RWPE2 (cell line): ENCODE data around the gene BRAF.
A peak's percentile ranks its signal among the peaks of the same experiment; 100 is the strongest.

ENCODE experiments used
- ATAC-seq: fragments of 200-7000 bp; cut with Tn5 transposase; 3 replicates; pipeline ENCODE4 v1.9.1; 2021; ENCODE audit warnings: low read depth
- DNase-seq: peaks from one replicate; pipeline ENCODE4 v3.0.0-alpha.2; 2020; ENCODE audit warnings: low spot score
- H3K27ac ChIP-seq: fragments of 450-650 bp; 2 replicates; pipeline ENCODE4 v1.5.1; 2017; ENCODE audit warnings: mild to moderate bottlenecking; ENCODE audit not compliant: poor library complexity, severe bottlenecking
- H3K27me3 ChIP-seq: fragments of 250-450 bp; sonication (Bioruptor Pico); 2 replicates; pipeline ENCODE4 v1.5.1; 2021; ENCODE audit warnings: mild to moderate bottlenecking, moderate library complexity; ENCODE audit not compliant: insufficient read depth, poor library complexity, severe bottlenecking
- H3K36me3 ChIP-seq: fragments of 250-450 bp; sonication (Bioruptor Pico); 2 replicates; pipeline ENCODE4 v1.5.1; 2020; ENCODE audit warnings: low read depth, mild to moderate bottlenecking, moderate library complexity
- H3K4me1 ChIP-seq: fragments of 250-450 bp; sonication (Bioruptor Pico); 2 replicates; pipeline ENCODE4 v1.5.1; 2021; ENCODE audit warnings: mild to moderate bottlenecking, moderate library complexity; ENCODE audit not compliant: insufficient read depth, poor library complexity, severe bottlenecking
- H3K4me3 ChIP-seq: fragments of 250-450 bp; sonication (Bioruptor Pico); 2 replicates; pipeline ENCODE4 v1.5.1; 2021; ENCODE audit warnings: mild to moderate bottlenecking, moderate library complexity; ENCODE audit not compliant: severe bottlenecking
- H3K9me3 ChIP-seq: fragments of 250-450 bp; sonication (Bioruptor Pico); 2 replicates; pipeline ENCODE4 v1.5.1; 2021; ENCODE audit warnings: mild to moderate bottlenecking, moderate library complexity; ENCODE audit not compliant: severe bottlenecking
- TF ChIP-seq, protein P1 (sequence below): fragments of 450-650 bp; IDR thresholded peaks from one replicate; pipeline ENCODE4 v1.5.1; 2017; ENCODE audit warnings: mild to moderate bottlenecking, moderate library complexity; ENCODE audit not compliant: poor library complexity, severe bottlenecking

Gene BRAF

DNA sequence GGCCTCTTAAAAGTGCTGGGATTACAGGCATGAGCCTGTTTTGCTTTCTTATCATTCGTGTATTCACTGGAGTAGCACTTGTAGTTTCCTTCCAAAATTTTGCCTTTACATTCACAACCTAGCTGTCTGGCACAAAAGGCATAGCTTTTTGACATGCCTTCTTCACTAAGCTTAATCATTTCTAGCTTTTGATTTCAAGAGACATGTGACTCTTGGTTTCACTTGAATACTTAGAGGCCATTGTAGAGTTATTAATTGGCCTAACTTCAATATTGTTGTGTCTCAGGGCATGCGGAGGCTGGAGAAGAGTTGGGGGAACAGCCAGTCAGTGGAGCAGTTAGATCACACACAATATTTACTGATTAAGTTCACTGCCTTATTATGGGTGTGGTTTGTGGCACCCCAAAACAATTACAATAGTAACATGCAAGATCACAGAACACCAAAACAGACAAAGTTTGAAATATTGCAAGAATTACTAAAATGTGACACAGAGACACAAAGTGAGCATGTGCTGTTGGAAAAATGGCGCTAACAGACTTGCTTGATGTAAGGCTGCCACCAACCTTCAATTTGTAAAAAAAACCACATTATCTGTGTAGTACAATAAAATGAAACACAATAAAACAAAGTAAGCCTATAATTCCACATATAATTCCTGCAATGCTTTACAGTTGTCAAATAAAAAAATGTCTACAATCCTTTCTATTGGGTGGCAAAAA is 43.1 kb downstream of the BRAF start:
- Histone ChIP-seq H3K9me3 (no peaks in the 10 kb centered on the region), H3K36me3 (no peaks in the 10 kb centered on the region), H3K4me3 (no peak overlapping the region), H3K4me1 (peaks cover 8% of the 10 kb centered on the region), H3K27me3 (no peaks in the 10 kb centered on the region), H3K27ac (no peak overlapping the region)
- TF ChIP-seq, protein P1, sequence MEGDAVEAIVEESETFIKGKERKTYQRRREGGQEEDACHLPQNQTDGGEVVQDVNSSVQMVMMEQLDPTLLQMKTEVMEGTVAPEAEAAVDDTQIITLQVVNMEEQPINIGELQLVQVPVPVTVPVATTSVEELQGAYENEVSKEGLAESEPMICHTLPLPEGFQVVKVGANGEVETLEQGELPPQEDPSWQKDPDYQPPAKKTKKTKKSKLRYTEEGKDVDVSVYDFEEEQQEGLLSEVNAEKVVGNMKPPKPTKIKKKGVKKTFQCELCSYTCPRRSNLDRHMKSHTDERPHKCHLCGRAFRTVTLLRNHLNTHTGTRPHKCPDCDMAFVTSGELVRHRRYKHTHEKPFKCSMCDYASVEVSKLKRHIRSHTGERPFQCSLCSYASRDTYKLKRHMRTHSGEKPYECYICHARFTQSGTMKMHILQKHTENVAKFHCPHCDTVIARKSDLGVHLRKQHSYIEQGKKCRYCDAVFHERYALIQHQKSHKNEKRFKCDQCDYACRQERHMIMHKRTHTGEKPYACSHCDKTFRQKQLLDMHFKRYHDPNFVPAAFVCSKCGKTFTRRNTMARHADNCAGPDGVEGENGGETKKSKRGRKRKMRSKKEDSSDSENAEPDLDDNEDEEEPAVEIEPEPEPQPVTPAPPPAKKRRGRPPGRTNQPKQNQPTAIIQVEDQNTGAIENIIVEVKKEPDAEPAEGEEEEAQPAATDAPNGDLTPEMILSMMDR: no peak
- DNase-seq (no peak), ATAC-seq (no peak)

DNA sequence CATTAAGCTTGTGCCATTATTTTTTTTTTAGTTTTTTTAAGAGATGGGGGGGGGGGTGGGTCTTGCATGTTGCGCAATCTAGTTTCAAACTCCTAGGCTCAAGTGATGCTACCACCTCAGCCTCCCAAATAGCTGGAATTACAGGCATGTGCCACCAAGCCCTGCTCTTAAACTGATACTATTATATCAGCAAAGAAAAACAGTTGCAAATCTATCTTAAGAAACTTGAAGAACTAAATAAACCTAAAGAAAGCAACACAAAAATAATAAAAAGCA is 47.5 kb downstream of the BRAF start:
- TF ChIP-seq, protein P1: no peak

DNA sequence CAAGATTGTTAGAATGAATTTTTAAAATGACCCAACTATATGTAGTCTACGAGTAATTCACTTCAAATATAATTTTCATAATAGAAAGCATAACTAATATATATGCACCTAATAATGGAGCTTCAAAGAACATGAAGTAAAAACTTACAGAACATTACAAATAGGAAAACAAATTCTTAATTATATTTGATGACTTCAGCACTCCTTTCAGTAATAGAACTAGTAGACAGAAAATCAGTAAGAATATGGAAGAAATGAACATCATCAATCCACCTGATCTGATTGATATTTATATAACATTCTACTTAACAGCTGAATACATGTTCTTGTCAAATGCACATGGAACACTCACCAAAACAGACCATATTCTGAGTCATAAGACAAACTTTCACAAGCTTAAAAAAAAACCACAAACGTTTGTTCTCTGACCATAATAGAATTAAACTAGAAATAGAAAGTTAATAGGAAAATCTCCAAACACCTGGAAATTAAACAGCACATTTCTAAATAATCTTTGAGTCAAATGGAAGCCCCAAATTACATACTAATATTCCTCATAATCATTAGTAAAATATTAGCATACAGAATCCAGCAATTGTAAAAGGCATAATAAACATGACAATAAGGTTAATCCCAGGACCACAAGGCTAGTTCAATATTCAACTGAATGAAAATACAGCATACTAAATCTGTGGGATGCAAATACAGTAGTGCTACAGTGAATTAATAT is 48.0 kb downstream of the BRAF start:
- H3K9me3 ChIP-seq: no peaks in the 10 kb centered on the region
- DNase-seq: no peak
- H3K4me3 ChIP-seq: no peak overlapping the region
- no peaks in the 10 kb centered on the region for H3K27me3 ChIP-seq
- H3K36me3 ChIP-seq: no peaks in the 10 kb centered on the region
- ATAC-seq: peak; percentile 78
- no peak overlapping the region for H3K27ac ChIP-seq
- peaks cover 12% of the 10 kb centered on the region for H3K4me1 ChIP-seq
- TF ChIP-seq, protein P1: no peak

More for the DNA sequence above, 47.5 kb downstream of the BRAF start:
- no peak for ATAC-seq
- H3K4me3 ChIP-seq: no peak overlapping the region
- no peaks in the 10 kb centered on the region for H3K36me3 ChIP-seq
- DNase-seq: no peak
- no peaks in the 10 kb centered on the region for H3K27me3 ChIP-seq
- no peak overlapping the region for H3K27ac ChIP-seq
- H3K4me1 ChIP-seq: peaks cover 12% of the 10 kb centered on the region
- H3K9me3 ChIP-seq: no peaks in the 10 kb centered on the region

DNA sequence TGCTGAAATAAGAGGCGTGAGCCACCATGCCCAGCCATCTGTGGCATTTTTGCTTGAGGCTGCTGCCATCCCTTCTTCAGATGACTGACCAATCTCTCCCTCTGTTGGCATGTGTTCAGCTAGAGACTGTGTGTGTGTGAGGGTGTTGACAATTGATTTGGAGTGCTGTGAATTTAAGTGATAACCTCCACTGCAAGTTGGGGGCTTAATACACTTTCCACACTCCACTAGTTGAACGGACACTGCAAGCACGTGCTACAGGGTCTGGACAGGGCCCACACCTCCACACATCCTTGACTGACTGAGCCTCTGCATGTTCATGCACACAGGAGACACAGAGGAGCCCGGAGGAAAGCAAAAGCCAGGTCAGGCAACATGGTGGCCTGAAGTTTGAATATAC is 51.3 kb downstream of the BRAF start:
- ATAC-seq: no peak
- H3K4me1 ChIP-seq: peaks cover 15% of the 10 kb centered on the region
- H3K27ac ChIP-seq: no peak overlapping the region
- DNase-seq: no peak
- no peaks in the 10 kb centered on the region for H3K9me3 ChIP-seq
- no peaks in the 10 kb centered on the region for H3K36me3 ChIP-seq
- TF ChIP-seq, protein P1: no peak
- no peaks in the 10 kb centered on the region for H3K27me3 ChIP-seq
- no peak overlapping the region for H3K4me3 ChIP-seq

DNA sequence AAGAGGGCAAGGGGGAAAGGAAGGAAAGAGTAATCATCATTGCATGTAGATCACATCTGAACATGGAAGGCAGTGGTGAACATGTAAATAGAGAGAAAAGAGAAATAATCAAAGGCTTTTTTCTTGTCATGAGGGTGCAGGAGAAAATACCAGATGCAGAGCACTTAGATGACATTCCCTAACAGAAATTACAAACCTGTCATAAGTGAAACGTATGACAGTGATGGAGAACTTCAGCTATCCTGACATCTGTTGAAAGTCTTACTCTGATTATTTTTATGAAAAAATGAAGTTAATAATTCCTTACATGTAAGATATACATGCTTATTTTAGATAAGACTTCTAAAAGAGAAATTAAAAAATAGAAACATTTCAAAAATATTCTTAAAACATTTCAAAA is 54.7 kb downstream of the BRAF start:
- Histone ChIP-seq H3K9me3 (no peaks in the 10 kb centered on the region), H3K27ac (no peak overlapping the region), H3K4me3 (no peak overlapping the region), H3K4me1 (peaks cover 12% of the 10 kb centered on the region), H3K27me3 (no peaks in the 10 kb centered on the region), H3K36me3 (no peaks in the 10 kb centered on the region)
- DNase-seq (no peak), ATAC-seq (no peak)
- TF ChIP-seq, protein P1: no peak
